HTR-8/SVneo (cell line): Measurements from ENCODE around the gene ARF1.

Experiments used
- DNase-seq: peaks from one replicate; pipeline ENCODE4 v3.0.0; 2011; ENCODE audit warnings: low spot score, mixed read lengths; ENCODE audit not compliant: insufficient read length
- FAIRE-seq: peaks from 2 replicates; lab custom pipeline; 2011; peaks lifted over from hg19 to GRCh38; lab: Jason Lieb, UNC

ARF1 gene

DNA sequence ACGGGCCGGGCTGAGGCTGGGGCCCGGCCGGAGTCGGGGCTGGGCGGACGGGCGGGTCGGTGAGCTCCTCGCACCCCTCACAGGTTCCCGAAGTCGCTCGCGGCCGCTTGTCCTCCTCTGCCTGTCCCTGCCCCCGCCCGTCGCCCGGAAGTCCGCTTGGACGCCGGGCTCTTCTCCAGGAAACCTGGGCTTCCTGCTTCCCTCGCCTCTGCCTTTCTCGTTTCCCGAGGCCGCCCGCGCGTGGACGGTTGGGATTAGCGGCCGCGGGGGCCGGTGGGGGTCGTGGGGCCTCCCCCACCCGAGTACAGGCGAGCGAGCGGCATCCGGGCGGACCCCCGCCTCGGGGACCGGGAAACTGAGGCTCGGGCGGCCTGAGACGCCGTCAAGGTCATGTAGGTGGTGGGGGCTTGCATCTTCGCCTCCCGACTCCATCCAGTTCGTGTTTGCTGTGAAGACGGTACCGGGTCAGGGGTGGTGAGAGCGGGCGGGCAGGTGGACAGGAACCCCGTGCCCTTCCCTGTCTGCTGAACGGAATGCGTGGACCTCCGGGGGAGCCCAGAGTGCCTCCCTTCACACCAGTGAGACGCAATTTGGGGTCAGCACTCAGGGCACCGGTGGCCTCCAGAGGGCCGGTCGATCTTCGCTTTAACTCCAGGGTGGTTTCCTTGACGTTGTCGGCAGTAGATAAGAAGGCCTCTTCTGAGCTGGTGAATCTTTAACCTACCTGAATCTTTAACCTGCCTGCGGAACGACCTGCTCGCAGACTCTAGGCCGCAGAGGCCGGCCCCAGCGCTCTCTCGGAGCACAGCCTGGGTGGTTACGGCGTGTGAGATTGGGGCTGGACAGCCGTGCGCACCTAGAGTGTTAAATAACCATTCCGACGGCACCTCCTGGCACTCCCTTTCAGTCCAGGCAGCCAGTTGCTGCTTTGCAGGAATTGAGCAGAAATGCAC is 686 bp downstream of the ARF1 start:
- DNase-seq: no peak
- no peak for FAIRE-seq

DNA sequence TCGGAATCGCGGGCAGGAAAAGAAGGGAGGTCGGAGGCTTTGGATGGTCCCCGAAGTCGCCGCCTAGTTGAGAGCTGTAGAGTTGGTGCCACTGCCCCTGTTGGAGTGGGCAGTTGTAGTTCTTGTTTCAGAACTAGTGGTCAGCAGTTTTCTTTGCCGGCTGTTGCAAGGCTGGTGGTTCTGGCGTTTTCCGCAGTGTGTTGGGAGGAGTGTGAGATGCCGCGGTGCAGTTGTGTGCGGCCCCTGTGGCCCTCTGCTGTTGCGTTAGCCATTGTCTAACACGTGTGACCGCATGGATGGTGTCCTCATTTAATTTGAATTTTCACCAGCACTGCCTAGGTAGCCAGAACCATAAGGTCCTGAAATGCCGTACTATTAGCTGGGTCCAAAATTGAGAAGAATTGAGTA is 1.4 kb downstream of the ARF1 start:
- DNase-seq (no peak), FAIRE-seq (no peak)

DNA sequence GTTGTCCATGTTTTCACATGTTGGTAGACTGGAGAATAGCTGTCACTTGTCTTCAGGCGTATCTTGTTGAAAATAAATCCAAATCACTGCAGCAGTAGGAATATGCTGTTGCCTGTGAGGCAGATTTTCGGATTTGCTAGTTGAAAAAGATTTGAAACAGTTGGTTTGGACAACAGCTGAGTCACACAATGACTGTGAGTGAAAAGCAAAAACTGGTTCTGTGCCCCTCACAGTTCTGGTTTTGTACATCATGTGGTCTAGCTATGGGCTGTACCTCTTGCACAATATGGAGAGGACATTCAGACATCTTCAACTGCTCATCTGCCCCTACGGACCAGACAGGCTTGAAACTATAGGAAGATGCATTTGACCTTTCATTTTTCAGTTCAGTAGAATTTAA is 1.8 kb downstream of the ARF1 start:
- DNase-seq (no peak), FAIRE-seq (no peak)

DNA sequence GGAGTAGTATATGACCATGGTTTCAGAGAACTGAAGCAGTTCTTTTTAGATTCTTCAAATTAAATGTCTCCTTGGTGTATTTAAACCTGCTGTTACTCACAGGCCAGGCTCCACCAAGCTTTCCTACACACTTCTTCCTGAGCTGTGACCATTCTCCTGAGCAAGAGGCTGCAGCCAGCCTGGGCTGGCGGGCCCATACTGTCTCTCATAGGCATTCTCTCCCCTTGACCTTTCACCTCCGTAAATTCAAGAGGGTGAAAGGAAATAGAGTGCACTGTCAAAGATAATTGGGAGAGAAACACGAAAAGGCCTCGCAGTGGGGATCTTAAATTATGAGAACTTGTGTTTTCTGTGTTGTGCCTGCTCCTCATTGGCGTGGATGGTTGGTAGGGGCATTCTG is 2.3 kb downstream of the ARF1 start:
- DNase-seq (no peak), FAIRE-seq (no peak)

DNA sequence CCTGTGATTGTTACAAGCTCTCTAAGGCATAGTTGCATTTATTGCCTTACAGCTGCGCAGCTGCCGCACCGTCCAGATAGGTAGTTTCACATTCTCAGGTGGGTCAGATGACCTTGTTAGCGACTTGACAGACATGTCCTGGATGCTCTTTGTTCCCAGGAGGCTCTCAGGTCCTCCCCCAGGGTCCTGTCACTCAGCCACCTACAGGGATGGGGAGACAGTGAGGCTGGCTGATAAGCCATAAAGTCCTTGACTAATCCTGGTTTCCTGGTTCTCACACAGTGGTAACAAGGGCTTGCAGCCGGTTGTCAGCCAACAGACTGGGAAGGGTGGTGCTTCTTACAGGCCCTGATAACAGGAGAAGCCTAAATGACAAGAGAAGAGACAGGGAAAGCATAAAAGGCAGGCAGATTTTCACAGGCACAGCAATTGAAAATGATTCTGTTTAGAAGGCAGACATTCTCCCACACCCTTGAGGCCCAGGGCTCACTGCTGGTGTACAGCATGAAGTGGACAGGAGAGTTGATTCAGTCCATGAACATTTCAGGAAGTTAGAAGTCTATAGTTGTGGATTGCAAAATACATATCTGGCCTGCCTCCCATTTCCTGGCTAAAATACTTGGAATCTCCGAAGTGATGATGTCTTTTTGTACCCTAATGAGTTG is 2.9 kb downstream of the ARF1 start:
- DNase-seq (no peak), FAIRE-seq (no peak)

DNA sequence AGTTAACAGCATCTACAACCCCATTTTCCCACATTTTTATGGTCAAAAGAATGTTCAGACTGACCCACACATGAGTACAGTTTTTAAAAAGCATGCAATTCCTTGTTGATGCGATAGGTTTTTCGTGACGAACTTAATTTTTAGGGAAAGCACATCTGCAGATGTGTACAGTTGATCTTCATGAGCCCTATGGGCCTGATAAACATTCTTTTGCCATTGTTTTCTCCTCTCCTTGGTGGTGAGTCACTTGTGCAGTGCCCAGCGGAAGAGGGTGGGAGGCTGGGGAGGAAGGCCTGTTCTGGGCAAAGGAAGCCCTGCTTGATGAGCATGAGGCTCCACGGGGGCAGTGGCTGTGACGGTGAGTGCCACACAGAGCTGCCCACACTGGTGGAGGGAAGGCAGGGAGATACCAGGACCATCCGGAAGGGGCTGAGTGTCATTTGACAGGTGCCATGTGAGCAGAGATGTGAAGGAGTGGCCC is 5.3 kb downstream of the ARF1 start:
- no peak for FAIRE-seq

DNA sequence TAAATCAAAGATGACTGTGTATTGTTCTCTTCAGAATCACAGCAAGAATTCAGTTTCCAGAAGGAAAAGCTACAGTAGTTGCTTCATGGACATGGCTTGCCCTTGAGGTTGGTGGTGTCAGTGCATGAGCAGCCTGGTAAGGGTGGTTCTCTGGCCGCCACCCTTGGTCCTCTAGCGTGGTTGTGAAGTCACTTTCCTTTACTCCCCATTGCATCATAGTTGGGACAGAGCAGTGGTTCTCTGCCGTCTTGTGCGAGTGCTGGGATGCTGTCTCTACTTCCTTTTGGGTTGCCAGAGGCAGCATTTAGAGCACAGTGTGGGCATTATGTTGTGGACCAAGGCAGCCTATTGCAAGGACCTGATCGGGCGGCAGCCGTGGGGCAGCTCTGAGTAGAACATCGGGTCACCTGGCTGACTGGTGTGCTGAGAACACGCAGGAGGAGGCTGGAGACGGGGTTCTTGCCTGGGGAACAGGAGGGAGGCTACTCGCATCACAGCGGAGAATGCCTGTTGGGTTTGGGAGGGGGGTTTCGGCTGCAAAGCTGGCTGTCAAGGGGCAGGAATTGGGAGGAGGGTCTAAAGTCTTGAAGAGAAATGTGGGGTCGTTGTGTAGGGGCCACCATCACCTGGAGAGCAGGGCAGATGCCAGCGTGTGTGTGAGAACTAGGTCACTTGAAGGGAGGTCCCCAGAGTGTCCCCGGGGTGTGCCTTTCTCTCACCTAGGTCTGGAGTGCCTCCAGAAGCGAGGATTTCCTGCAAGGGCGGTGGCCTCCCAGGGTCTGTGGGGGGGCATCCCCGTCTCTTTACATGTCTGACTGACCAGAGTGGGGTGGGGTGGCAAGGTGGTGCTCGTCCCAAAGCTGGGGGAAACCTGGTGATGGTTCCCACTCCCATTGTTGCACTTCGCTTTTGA is 6.3 kb downstream of the ARF1 start:
- FAIRE-seq: no peak
- DNase-seq: no peak

More for the DNA sequence above, 5.3 kb downstream of the ARF1 start:
- DNase-seq: peak; percentile 60

DNA sequence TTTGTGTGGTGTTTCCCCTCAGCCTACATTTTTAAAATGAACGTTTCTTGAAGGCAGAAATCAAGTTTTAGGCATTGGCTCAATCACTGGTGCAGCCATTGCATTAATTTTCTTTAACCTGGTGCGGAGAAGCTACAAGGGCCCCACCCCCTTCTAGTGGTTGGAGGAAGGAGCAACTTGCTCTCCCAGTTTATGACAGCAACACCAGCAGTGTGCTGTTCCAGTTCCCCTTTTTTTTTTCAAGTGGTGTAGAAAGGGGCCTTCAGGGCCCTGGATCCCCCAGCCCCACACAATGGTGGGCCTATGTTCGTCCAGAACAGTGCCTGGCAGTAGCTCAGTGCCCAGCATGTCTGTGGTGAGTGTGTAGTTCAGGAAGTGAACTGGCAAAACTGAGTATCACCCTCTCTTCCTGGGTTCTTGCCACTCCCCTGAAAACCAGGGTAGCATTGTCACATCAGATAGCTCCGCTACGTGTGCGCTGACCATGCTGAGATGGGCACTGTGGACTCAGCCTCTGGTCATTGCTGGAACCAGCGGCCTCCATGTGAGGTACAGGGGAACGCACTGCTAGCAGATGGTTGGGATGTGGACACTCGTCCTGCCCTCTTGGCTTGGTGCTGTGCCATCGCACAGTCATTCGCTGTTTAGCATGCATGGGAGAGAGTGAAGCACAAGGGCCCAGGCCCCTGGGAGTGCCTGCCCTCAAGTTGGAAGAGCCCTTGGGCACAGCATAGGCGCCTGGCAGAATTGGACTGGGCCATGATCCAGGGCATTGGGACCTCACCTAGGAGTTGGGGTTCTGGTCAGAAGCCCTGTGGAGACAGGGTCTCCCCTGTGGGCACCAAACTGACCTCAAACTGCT is 7.2 kb downstream of the ARF1 start:
- DNase-seq (no peak), FAIRE-seq (no peak)

DNA sequence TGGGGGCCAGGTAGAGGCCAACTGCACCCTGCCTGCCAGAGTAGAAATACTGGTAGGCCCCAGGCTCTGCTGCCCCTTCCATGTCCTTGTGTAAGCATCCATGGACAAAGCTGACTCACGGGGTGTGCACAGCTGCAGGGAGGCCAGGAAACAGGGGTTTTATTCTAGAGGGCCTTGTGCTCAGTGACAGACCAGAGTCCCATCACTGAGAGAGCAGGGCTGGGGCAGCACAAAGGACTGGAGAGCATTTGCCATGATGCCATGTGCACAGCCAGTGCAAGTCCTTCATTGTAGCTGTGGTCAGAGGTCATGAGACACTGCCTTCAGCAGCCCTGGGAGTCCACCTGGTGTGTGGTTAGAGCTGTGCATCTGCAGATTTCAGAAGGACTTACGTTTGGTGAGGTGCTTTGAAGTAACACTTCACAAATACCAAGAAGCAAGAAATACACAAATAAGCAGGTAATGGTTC is 8.1 kb downstream of the ARF1 start:
- no peak for FAIRE-seq
- no peak for DNase-seq

DNA sequence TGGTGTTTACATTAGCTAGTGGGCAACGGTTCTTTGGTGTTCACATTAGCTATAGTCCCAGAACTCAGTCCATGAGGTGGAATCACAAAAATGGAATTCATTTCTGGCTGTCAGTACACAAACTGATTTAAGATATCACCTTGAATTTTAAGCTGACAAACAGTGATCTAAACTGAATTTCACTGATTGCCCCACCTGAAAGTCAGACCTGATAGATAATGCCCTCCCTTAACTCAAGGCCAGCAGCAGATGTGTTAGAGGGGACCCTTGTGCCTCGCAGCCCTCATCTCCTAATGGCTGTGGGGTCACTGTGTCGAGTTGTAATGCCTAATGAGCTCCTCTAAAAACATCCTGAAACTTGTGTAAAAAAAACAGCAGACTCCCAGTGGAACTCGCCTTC is 8.6 kb downstream of the ARF1 start:
- no peak for FAIRE-seq
- no peak for DNase-seq

DNA sequence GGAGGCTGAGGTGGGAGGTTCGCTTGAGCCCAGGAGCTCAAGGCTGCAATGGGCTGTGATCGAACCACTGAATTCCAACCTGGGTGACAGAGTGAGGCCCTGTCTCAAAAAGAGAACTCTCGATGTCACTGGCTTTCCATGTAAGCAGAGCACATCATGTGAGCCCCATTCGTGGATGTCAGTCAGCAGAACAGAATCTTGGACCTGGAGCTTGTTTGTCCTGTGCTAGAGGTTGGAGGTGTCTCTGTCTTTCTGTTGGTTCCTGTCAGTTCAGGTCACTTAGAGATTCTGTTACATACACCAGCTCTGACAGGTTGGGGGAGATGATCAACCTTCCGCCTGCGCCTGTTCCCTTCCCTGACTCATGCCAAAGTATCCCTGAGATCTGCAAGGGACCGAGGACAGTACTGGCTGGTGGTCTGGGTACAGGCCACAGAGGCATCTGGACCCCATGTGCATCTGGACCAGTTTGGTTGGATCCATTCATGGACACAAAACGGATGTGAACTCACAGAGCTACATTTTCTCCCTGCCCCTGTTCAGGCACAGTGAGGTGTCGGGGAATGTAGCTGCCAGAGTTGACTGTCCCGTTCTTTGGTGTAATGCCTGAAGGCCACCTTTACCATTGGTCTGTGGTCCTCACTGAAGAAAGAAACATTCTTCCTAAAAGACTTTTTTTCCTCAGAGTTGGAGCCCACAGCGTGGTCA is 10.0 kb downstream of the ARF1 start:
- no peak for FAIRE-seq
- DNase-seq: no peak

DNA sequence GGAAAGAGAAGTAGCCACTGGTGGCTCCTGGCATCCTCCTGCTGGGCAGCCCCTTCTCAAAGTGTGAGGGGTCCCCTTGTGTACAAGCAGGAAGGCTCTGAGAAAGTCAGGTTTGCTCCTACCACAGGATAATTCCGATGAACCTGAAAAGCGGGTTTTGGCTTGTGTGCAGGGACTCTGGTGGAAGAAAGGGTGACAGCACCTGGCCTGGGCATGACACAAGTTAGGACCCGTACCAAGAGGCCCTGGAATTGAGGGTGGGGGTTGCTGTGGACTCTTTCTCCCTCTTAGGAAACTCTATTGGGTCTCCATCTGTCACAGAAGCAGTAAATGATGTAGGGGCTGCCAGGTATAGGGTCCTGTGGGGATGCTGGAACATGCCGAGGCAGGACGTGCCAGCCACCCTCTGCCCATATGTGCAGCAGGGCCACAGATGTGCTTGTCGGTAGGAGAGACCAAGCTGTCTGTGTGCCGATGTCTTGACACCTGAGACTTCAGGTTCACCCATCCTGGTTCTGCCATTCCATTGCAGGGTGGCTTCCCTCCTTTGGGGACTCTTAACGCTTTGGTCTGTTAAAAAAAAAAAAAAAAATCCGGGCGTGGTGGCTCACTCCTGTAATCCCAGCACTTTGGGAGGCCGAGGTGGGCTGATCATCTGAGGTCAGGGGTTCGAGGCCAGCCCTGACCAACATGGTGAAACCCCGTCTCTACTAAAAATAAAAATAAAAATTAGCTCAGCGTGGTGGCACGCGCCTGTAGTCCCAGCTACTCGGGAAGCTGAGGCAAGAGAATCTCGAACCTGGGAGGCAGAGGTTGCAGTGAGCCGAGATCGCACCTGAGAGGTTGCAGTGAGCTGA is 10.8 kb downstream of the ARF1 start:
- FAIRE-seq: no peak
- DNase-seq: no peak

DNA sequence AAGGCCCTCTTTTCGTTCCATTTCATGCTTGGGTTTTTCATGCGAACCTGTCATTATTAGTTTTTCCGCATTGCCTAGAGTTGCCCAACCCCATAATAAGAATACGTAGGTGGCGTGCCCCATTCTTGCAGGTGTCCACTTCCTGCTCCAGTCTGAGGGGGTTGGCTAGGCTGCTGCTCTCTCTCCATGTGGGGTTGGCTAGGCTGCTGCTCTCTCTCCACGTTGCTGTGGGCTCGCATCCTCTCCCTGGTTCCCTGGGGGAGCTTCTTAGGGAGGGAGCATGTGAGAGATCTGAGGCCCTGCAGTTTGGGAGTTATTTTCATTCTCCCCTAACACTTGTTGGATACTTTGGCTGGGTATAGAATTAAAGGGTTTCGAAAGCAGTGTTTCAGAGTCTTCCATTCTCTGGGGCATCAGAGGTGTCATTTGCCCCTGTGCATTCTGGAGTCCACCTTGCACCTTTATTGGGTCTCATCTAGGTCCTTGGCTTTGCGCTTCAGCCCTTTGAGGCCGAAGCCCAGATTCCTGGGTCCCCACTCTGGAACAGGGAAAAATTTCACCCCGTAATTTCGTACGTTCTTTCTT is 12.0 kb downstream of the ARF1 start:
- DNase-seq (no peak), FAIRE-seq (no peak)

DNA sequence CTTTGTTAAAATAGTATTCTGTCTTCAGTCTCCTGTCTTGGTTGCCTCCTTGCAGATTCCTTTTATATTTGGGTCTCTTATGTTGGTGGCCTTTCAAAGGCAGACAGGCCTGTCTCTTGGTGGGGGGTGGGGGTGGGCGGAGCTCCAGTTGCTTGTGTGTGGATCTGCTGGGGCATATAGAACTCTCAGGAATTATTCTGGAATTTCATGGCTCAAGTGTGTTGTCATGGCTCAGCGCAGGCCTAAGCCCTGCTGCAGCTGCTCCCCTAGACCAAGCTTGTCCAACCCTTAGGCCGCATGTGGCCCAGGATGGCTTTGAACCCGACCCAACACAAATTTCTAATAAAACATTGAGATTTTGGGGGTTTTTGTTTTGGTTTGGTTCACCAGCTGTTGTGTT is 12.7 kb downstream of the ARF1 start:
- FAIRE-seq: no peak
- DNase-seq: no peak

DNA sequence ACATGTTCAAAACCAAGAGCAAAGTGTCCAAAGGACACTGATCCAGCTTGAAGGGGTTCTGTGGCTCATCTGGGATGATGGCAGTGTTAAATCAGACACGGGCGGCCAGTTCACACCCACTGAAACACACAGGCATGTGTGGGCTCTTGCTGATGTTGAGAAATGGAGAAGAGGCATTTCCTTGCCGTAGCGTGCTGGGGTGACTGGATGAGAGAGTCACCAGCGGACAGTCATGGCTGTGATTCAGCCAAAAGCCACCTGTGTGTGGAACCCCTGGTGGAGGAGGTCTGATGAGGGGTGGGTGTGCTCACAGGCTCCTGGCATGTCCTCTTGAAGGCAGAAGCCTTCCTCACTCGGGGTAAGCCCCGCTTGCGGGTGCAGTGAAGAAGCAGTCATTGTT is 13.4 kb downstream of the ARF1 start:
- FAIRE-seq (no peak), DNase-seq (no peak)

DNA sequence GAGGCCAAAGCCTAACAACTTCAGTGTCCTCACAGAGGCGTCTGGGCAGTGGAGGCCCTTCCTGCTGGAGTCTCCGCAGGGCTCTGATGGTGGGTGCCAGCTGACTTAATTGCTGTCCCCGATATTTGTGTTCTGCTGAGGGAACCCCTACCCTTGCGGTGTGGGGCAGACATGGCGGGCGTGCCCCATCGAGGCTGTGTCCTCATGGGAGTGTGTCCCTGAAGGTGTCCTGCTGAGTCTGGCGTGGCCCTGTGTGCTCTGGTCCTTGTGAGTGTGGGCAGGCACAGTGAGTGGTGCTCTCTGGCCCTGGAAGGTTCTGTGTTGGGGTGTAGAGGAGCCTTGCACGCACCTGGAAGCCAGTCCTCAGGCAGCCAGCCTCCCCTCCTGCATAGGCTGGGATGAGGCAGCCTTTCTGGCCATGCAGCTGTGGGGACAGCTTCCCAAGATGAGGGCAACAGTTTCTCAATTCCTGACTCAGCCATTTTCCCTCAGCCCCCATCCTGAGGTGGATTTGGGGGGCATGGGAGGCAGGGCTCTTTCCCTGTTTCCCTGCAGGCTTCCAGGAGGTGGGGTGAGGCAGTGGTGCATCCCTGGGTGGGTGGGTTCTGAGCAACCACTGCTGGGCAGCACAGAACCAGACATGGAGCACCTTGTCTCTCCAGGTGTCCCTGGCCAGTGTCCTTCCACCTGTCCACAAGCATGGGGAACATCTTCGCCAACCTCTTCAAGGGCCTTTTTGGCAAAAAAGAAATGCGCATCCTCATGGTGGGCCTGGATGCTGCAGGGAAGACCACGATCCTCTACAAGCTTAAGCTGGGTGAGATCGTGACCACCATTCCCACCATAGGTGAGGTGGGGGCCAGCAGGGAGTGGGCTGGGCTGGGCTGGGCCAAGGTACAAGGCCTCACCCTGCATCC is 14.2 kb downstream of the ARF1 start:
- DNase-seq: no peak
- no peak for FAIRE-seq
